ENCODE results near the gene EPC1.
"Not testable (repeated sequence)": the region's sequence is repeated elsewhere in the genome, so short reads cannot be mapped to it uniquely, and the experiment has no call there.

EPC1 gene

GRCh38 chr10:32346551-32347362 lies at the start of gene EPC1:
EPC1 (minus strand) TSS chr10:32347158; CDS start chr10:32346915, 243 bp downstream.
- peaks cover 7% of the 10 kb centered on the region; the same call in 1 of the 2 replicates for H3K36me3 ChIP-seq (ENCODE audit: insufficient read depth, low read length)
- peak within 1 kb of the TSS; percentile 99 for H3K27ac ChIP-seq (ENCODE audit: low read depth, low read length)
- no peaks in the 10 kb centered on the region for H3K27me3 ChIP-seq (ENCODE audit: insufficient read depth, low read length)
- peaks cover 48% of the 10 kb centered on the region for H3K79me2 ChIP-seq (ENCODE audit: control insufficient read depth, insufficient read depth, low read length, unreplicated experiment)
- H2AFZ ChIP-seq (ENCODE audit: low read length, unreplicated experiment): peak within 1 kb of the TSS; percentile 98
- peaks cover 27% of the 10 kb centered on the region for H3K4me1 ChIP-seq (ENCODE audit: control insufficient read depth, insufficient read depth, low read length, unreplicated experiment)
- H3K4me3 ChIP-seq (ENCODE audit: low read depth, low read length): peak within 1 kb of the TSS; percentile 95

DNA sequence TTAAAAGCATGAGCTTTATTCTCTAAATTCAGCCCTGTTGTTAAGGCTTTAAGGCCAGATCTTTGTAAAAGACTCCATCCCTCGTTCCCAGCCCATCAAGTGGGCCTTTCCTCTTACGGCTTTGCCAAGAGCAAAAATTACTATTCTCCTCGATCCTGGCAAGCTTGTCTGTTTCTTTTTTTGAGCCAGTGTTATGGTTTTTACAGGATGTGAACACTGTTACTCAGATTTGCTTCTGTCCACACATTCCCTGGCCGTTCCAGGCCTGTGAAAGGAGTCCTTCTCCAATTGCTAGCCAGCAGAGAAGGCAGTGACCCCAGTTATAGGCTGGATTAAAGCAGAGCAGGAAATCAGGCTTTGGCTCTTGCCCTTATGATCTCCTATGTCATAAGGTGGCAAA lies 47.0 kb upstream of the EPC1 start:
- Histone ChIP-seq H3K4me1 (ENCODE audit: control insufficient read depth, insufficient read depth, low read length, unreplicated experiment) (no peaks in the 10 kb centered on the region), H3K36me3 (ENCODE audit: insufficient read depth, low read length) (no peaks in the 10 kb centered on the region), H2AFZ (ENCODE audit: low read length, unreplicated experiment) (no peak overlapping the region), H3K27me3 (ENCODE audit: insufficient read depth, low read length) (no peaks in the 10 kb centered on the region), H3K27ac (ENCODE audit: low read depth, low read length) (no peak overlapping the region), H3K4me3 (ENCODE audit: low read depth, low read length) (no peak overlapping the region), H3K79me2 (ENCODE audit: control insufficient read depth, insufficient read depth, low read length, unreplicated experiment) (no peaks in the 10 kb centered on the region)

DNA sequence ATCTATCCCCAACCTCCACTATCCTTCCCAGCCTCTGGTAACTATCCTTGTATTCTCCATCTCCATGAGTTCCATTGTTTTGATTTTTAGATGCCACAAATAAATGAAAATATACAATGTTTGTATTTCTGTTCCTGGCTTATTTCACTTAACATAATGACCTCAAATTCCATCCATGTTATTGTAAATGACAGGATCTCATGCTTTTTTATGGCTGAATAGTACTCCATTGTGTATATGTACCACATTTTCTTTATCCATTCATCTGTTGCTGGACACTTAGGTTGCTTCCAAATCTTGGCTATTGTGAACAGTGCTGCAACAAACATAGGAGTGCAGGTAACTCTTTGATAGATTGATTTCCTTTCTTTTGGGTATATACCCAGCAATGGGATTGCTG lies 45.3 kb upstream of the EPC1 start:
- H3K79me2 ChIP-seq (ENCODE audit: control insufficient read depth, insufficient read depth, low read length, unreplicated experiment); H3K27me3 ChIP-seq (ENCODE audit: insufficient read depth, low read length); H2AFZ ChIP-seq (ENCODE audit: low read length, unreplicated experiment); H3K36me3 ChIP-seq (ENCODE audit: insufficient read depth, low read length); H3K4me1 ChIP-seq (ENCODE audit: control insufficient read depth, insufficient read depth, low read length, unreplicated experiment); H3K27ac ChIP-seq (ENCODE audit: low read depth, low read length); H3K4me3 ChIP-seq (ENCODE audit: low read depth, low read length): not testable (repeated sequence)

DNA sequence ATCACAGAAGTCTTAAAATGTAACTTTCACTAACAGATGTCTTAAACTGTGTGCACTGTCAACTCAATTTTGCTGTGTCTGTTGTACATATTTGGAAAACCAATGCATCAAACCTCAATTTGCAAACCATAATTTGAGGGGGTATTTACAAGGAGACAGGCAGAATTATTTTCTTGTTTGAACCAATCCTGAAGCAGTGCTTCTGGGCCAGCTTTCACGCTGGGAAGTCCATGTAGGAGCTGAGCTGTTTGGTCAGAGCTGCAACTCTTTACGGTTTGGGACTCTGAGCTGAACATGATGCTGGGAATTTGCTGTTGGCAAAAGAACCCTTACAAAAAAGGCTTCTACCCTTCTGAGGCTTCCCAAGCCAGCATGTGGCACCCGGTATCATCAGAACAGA lies 43.2 kb upstream of the EPC1 start:
- Histone ChIP-seq H2AFZ (ENCODE audit: low read length, unreplicated experiment) (no peak overlapping the region), H3K36me3 (ENCODE audit: insufficient read depth, low read length) (no peaks in the 10 kb centered on the region), H3K27ac (ENCODE audit: low read depth, low read length) (no peak overlapping the region), H3K4me3 (ENCODE audit: low read depth, low read length) (no peak overlapping the region), H3K79me2 (ENCODE audit: control insufficient read depth, insufficient read depth, low read length, unreplicated experiment) (no peaks in the 10 kb centered on the region), H3K4me1 (ENCODE audit: control insufficient read depth, insufficient read depth, low read length, unreplicated experiment) (peaks cover 4% of the 10 kb centered on the region), H3K27me3 (ENCODE audit: insufficient read depth, low read length) (no peaks in the 10 kb centered on the region)

DNA sequence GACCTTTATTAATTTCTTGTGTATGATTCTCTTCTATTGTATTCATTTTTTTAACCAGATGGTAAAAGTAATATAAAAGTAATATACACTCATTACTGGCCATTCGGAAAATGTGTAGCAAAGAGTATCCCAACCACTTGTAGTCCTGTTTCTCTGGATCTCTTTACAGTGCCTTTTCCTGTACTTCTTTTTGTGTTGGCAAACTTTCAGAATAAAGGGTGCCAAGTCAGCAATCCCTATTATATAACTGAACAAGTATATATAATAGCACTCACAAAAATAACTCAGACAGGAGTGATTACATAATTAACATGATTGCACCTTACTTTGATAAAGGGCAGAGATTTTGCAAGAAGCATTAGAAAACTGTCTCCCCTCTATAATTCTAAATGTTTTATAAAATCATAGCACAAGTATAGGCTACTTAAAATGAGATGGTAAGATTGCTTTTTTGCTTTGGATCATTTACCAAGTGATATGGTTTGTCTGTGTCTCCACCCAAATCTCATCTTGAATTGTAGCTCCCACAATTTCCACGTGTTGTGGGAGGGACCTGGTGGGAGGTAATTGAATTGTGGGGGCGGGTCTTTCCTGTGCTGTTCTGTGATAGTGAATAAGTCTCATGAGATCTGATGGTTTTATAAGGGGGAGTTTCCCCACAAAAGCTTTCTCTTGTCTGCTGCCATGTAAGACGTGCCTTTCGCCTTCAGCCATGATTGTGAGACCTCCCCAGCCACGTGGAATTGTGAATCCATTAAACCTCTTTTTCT lies 41.5 kb upstream of the EPC1 start:
- no peak overlapping the region for H2AFZ ChIP-seq (ENCODE audit: low read length, unreplicated experiment)
- H3K27ac ChIP-seq (ENCODE audit: low read depth, low read length): no peak overlapping the region
- no peaks in the 10 kb centered on the region for H3K79me2 ChIP-seq (ENCODE audit: control insufficient read depth, insufficient read depth, low read length, unreplicated experiment)
- no peaks in the 10 kb centered on the region for H3K36me3 ChIP-seq (ENCODE audit: insufficient read depth, low read length)
- peaks cover 4% of the 10 kb centered on the region for H3K4me1 ChIP-seq (ENCODE audit: control insufficient read depth, insufficient read depth, low read length, unreplicated experiment)
- no peak overlapping the region for H3K4me3 ChIP-seq (ENCODE audit: low read depth, low read length)
- no peaks in the 10 kb centered on the region for H3K27me3 ChIP-seq (ENCODE audit: insufficient read depth, low read length)

DNA sequence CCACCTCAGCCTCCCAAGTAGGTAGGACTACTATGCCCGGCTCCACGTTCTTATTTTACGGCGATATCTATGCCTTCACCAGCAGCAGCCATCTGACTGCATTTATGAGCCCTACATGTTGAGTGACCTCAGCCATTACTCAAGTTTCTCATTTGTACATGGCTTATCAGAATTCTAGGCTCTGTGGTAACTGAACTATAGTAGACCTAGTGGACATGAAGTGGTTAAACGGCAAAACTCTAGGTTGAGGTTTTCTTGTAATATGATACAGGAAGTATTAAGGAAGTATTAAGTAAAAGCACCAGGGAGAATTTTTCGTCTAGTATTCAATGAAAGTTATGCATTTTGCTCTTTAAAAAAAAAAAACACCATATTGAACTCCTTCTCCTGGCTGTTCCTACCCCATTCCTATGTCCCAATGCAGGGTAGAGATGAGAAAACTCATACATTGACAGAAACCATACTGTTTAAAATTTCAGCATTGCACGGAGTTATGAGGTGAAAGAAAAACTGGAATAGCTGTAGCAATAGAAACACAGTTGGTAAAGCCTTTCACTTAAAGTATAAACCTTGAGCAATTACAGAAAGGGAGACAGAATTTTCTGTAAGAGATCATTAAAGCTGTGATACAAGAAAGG lies 39.8 kb upstream of the EPC1 start:
- Histone ChIP-seq H2AFZ (ENCODE audit: low read length, unreplicated experiment) (peak overlapping the region; percentile 92), H3K27ac (ENCODE audit: low read depth, low read length) (no peak overlapping the region), H3K4me3 (ENCODE audit: low read depth, low read length) (peak overlapping the region; percentile 2; the same call in 1 of the 2 replicates)

DNA sequence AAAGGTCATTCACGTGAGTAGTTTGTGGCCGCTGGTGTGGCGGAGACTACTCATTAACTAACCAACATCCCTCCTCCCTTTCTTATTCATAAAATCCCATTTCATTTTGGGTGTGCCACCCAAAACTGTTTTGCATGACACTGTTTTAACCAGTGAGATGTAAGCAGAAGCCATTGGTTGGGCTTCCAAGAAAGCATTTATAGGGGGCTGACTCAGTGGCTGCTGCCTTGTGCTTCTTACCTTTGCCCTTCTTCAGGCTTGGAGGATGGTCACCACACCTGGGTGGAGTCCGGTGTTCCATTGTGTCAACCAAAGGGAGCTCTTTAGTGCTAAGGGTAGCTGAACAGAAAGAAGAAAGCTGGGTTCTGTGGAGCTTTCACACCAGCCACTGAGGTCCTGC lies 37.2 kb upstream of the EPC1 start:
- Histone ChIP-seq H3K79me2 (ENCODE audit: control insufficient read depth, insufficient read depth, low read length, unreplicated experiment) (no peaks in the 10 kb centered on the region), H3K4me1 (ENCODE audit: control insufficient read depth, insufficient read depth, low read length, unreplicated experiment) (peaks cover 7% of the 10 kb centered on the region), H2AFZ (ENCODE audit: low read length, unreplicated experiment) (no peak overlapping the region), H3K36me3 (ENCODE audit: insufficient read depth, low read length) (no peaks in the 10 kb centered on the region), H3K27ac (ENCODE audit: low read depth, low read length) (no peak overlapping the region), H3K4me3 (ENCODE audit: low read depth, low read length) (no peak overlapping the region), H3K27me3 (ENCODE audit: insufficient read depth, low read length) (no peaks in the 10 kb centered on the region)

More for the DNA sequence above, 39.8 kb upstream of the EPC1 start:
- Histone ChIP-seq H3K79me2 (ENCODE audit: control insufficient read depth, insufficient read depth, low read length, unreplicated experiment) (no peaks in the 10 kb centered on the region), H3K36me3 (ENCODE audit: insufficient read depth, low read length) (no peaks in the 10 kb centered on the region), H3K4me1 (ENCODE audit: control insufficient read depth, insufficient read depth, low read length, unreplicated experiment) (peaks cover 4% of the 10 kb centered on the region), H3K27me3 (ENCODE audit: insufficient read depth, low read length) (no peaks in the 10 kb centered on the region)

GRCh38 chr10:32381165-32381564 lies 34.2 kb upstream of the EPC1 start:
- Histone ChIP-seq H3K36me3 (ENCODE audit: insufficient read depth, low read length) (no peaks in the 10 kb centered on the region), H3K27ac (ENCODE audit: low read depth, low read length) (no peak overlapping the region), H3K79me2 (ENCODE audit: control insufficient read depth, insufficient read depth, low read length, unreplicated experiment) (peaks cover 18% of the 10 kb centered on the region), H3K27me3 (ENCODE audit: insufficient read depth, low read length) (no peaks in the 10 kb centered on the region), H3K4me3 (ENCODE audit: low read depth, low read length) (no peak overlapping the region), H3K4me1 (ENCODE audit: control insufficient read depth, insufficient read depth, low read length, unreplicated experiment) (peaks cover 3% of the 10 kb centered on the region), H2AFZ (ENCODE audit: low read length, unreplicated experiment) (no peak overlapping the region)

DNA sequence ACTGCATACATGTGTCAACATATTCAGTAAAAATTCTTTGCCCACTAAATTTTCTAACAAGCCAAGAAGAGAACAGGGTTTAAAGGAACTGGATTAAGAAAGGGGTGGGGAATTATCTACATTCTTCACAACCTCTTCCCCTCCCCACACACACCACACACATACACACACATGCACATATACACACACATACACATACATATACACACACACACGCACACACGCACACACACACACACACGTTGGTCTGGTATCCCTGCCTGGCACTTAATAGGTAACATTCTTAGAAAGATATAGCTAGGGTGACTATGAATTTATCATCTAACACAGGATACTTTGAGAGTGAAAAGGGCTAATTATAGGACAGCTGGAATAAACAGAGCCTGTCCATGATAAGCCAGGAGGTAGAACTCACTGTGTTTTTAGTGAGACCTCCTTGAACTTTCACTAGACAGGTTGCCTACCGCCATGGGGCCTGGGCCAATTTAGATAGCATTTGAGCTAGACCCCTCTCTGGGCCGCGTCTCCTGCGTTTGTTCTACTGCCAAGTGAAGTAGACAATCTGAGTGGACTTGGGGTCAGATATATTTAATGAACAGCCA lies 33.1 kb upstream of the EPC1 start:
- H3K4me3 ChIP-seq (ENCODE audit: low read depth, low read length): peak overlapping the region; percentile 86
- H2AFZ ChIP-seq (ENCODE audit: low read length, unreplicated experiment): peak overlapping the region; percentile 62
- no peaks in the 10 kb centered on the region for H3K36me3 ChIP-seq (ENCODE audit: insufficient read depth, low read length)
- H3K4me1 ChIP-seq (ENCODE audit: control insufficient read depth, insufficient read depth, low read length, unreplicated experiment): peaks cover 10% of the 10 kb centered on the region
- no peaks in the 10 kb centered on the region for H3K27me3 ChIP-seq (ENCODE audit: insufficient read depth, low read length)
- no peak overlapping the region for H3K27ac ChIP-seq (ENCODE audit: low read depth, low read length)
- H3K79me2 ChIP-seq (ENCODE audit: control insufficient read depth, insufficient read depth, low read length, unreplicated experiment): peaks cover 26% of the 10 kb centered on the region

- H3K36me3 ChIP-seq (ENCODE audit: insufficient read depth, low read length): no peaks in the 10 kb centered on the region
- peak overlapping the region; percentile 86 for H3K4me3 ChIP-seq (ENCODE audit: low read depth, low read length)
- no peaks in the 10 kb centered on the region for H3K27me3 ChIP-seq (ENCODE audit: insufficient read depth, low read length)
- H3K27ac ChIP-seq (ENCODE audit: low read depth, low read length): peak overlapping the region; percentile 15
- peaks cover 10% of the 10 kb centered on the region for H3K4me1 ChIP-seq (ENCODE audit: control insufficient read depth, insufficient read depth, low read length, unreplicated experiment)
- peak overlapping the region; percentile 62 for H2AFZ ChIP-seq (ENCODE audit: low read length, unreplicated experiment)
- H3K79me2 ChIP-seq (ENCODE audit: control insufficient read depth, insufficient read depth, low read length, unreplicated experiment): peaks cover 28% of the 10 kb centered on the region
Measured at GRCh38 chr10:32379318-32379949, 32.5 kb upstream of the EPC1 start.
